KBM-7 (cell line): ENCODE results near the gene HOOK2.
"Not testable (repeated sequence)": the region's sequence is repeated elsewhere in the genome, so short reads cannot be mapped to it uniquely, and the experiment has no call there.

Experiments used
- DNase-seq: peaks from one replicate; pipeline ENCODE4 v3.0.0-alpha.2; 2015
- in situ Hi-C: fragments of 300-500 bp; cut with MboI; formaldehyde crosslinking; loops from 2 replicates; pipeline ENCODE4 v1.14.3; 2020; ENCODE audit warnings: low sequenced_read_pairs, low pct_unique_long_range_greater_than_20kb, mixed read lengths

Gene HOOK2

GRCh38 chr19:12774588-12775555, at the start of gene HOOK2:
HOOK2 (minus strand) TSS chr19:12775552; CDS start chr19:12775449, 103 bp downstream.
- DNase-seq, result no peak
- in situ Hi-C loops, result no loop called here

GRCh38 chr19:12821761-12822160, 46.4 kb upstream of the HOOK2 start:
- no peak for DNase-seq
- in situ Hi-C loops, result no loop called here

- in situ Hi-C loops, DNase-seq: not testable (repeated sequence)
Observed at GRCh38 chr19:12817810-12818209, 42.5 kb upstream of the HOOK2 start.

GRCh38 chr19:12817188-12817587, 41.8 kb upstream of the HOOK2 start:
- in situ Hi-C loops, DNase-seq: not testable (repeated sequence)

GRCh38 chr19:12815088-12815487, 39.7 kb upstream of the HOOK2 start:
- no peak for DNase-seq
- in situ Hi-C loops, result no loop called here

- in situ Hi-C loops, result no loop called here
- DNase-seq, result peak; percentile 89
Observed at GRCh38 chr19:12806242-12807081, 31.1 kb upstream of the HOOK2 start, which contains the start of gene RNASEH2A. RNASEH2A (plus strand) TSS chr19:12806584; CDS start chr19:12806674, 90 bp downstream.

- in situ Hi-C loops, result no loop called here
- no peak for DNase-seq
Observed at GRCh38 chr19:12804051-12804450, 28.7 kb upstream of the HOOK2 start.

- no peak for DNase-seq
- in situ Hi-C loops, result no loop called here
Observed at GRCh38 chr19:12802267-12803106, 27.1 kb upstream of the HOOK2 start.

- in situ Hi-C loops, result no loop called here
- DNase-seq, result peak; percentile 88
Observed at GRCh38 chr19:12801466-12802266, 26.3 kb upstream of the HOOK2 start, which contains the start of the genes PRDX2 and THSD8. PRDX2 (minus strand) TSS chr19:12801800; CDS start chr19:12801261, 539 bp downstream. THSD8 (plus strand) TSS chr19:12802069; CDS start chr19:12802072, 3 bp downstream.

GRCh38 chr19:12800923-12801465, 25.6 kb upstream of the HOOK2 start:
- DNase-seq, result no peak
- in situ Hi-C loops, result no loop called here

- in situ Hi-C loops, result no loop called here
- no peak for DNase-seq
Observed at GRCh38 chr19:12800466-12800770, 25.1 kb upstream of the HOOK2 start.

GRCh38 chr19:12799742-12800465, 24.6 kb upstream of the HOOK2 start:
- DNase-seq, result no peak
- in situ Hi-C loops, result no loop called here

- in situ Hi-C loops, DNase-seq: not testable (repeated sequence)
Observed at GRCh38 chr19:12797607-12798006, 22.3 kb upstream of the HOOK2 start.

GRCh38 chr19:12797141-12797587, 21.8 kb upstream of the HOOK2 start:
- no peak for DNase-seq
- in situ Hi-C loops, result no loop called here

- in situ Hi-C loops, result no loop called here
- DNase-seq, result peak; percentile 87
Observed at GRCh38 chr19:12796146-12797071, 21.1 kb upstream of the HOOK2 start.

GRCh38 chr19:12794971-12795381, 19.6 kb upstream of the HOOK2 start:
- DNase-seq, result no peak
- in situ Hi-C loops, result no loop called here
